ENCODE measurements around the gene OR5H2. TPM values are rescaled to one million over a fixed set of nuclear protein-coding genes. Genes with fewer than 3 reads are reported as not detected.
"Not testable (repeated sequence)": the region's sequence is repeated elsewhere in the genome, so short reads cannot be mapped to it uniquely, and the experiment has no call there.

OR5H2 gene
- total RNA-seq, 4 donors from 2014 or later, result not detected

DNA sequence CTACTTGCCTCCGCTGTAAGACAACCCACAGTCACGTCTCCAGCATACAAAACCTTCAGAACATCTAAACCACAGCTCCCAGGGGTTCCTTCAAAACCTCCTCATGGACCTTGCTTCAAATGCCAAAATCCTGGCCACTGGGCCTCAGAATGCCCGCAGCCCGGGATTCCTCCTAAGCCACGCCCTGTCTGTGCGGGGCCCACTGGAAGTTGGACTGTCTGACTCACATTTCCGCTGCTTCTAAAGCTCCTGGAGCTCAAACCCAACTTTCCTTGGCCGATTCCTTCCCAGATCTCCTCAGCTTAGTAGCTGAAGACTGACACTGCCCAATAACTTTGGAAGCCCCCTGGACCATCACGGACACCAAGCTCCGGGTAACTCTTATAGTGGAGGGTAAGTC, 36.2 kb upstream of the OR5H2 start:
- DNase-seq (ENCODE audit: low spot score in 2 of 2), result no peak
- 97% methylated on average over 10 of the region's 10 CpGs for WGBS
- no peaks in the 10 kb centered on the region for H3K27me3 ChIP-seq
- no peak overlapping the region for H3K27ac ChIP-seq
- peaks cover 3% of the 10 kb centered on the region for H3K9me3 ChIP-seq
- no peaks in the 10 kb centered on the region for H3K36me3 ChIP-seq
- TF ChIP-seq, protein P1, sequence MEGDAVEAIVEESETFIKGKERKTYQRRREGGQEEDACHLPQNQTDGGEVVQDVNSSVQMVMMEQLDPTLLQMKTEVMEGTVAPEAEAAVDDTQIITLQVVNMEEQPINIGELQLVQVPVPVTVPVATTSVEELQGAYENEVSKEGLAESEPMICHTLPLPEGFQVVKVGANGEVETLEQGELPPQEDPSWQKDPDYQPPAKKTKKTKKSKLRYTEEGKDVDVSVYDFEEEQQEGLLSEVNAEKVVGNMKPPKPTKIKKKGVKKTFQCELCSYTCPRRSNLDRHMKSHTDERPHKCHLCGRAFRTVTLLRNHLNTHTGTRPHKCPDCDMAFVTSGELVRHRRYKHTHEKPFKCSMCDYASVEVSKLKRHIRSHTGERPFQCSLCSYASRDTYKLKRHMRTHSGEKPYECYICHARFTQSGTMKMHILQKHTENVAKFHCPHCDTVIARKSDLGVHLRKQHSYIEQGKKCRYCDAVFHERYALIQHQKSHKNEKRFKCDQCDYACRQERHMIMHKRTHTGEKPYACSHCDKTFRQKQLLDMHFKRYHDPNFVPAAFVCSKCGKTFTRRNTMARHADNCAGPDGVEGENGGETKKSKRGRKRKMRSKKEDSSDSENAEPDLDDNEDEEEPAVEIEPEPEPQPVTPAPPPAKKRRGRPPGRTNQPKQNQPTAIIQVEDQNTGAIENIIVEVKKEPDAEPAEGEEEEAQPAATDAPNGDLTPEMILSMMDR (IDR thresholded peaks at IDR 0.05), result no peak
- TF ChIP-seq EP300 (IDR thresholded peaks at IDR 0.05), result no peak
- no peak for TF ChIP-seq POLR2AphosphoS5 (IDR thresholded peaks at IDR 0.05)
- TF ChIP-seq POLR2A (IDR thresholded peaks at IDR 0.05), result no peak
- no peak overlapping the region for H3K4me3 ChIP-seq
- no peaks in the 10 kb centered on the region for H3K4me1 ChIP-seq

DNA sequence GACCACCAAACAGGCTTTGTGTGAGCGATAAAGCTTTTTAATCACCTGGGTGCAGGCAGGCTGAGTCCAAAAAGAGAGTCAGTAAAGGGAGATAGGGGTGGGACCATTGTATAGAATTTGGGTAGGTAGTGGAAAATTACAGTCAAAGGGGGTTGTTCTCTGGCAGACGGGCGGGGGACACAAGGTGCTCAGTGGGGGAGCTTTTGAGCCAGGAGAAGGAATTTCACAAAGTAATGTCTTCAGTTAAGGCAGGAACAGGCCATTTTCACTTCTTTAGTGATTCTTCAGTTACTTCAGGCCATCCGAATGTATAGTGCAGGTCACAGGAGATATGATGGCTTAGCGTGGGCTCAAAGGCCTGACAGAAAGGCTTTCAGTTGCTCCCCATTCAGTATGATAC, 26.3 kb upstream of the OR5H2 start:
- H3K4me1 ChIP-seq; H3K4me3 ChIP-seq; H3K27ac ChIP-seq; DNase-seq (ENCODE audit: low spot score in 2 of 2); H3K36me3 ChIP-seq; H3K9me3 ChIP-seq; H3K27me3 ChIP-seq: not testable (repeated sequence)
- 74% methylated on average over 5 of the region's 5 CpGs for WGBS

DNA sequence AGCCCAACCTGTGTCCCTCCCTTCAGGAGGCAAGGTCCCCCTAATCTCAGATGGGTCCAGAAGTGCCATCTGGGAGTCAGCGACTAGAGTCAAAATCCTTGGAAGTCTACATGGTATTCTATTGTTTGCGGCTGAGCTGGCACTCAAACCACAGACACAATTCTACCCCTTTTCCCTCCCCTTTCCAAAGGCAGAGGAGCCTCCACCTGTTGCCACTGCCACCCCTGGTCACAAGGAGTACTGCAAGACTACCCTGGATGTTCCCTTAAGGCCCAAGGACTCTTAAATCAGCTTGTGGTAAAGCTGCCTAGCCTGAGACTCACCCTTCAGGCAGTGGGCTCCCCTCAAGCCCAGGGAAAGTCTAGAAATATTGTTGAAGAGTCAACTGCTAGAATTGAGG, 22.6 kb upstream of the OR5H2 start:
- Histone ChIP-seq H3K4me3 (no peak overlapping the region), H3K9me3 (no peaks in the 10 kb centered on the region), H3K27me3 (no peaks in the 10 kb centered on the region), H3K36me3 (no peaks in the 10 kb centered on the region), H3K4me1 (no peaks in the 10 kb centered on the region), H3K27ac (no peak overlapping the region)
- WGBS, result 57% methylated on average over 2 of the region's 2 CpGs
- TF ChIP-seq POLR2AphosphoS5 (IDR thresholded peaks at IDR 0.05) (no peak), EP300 (IDR thresholded peaks at IDR 0.05) (no peak), POLR2A (IDR thresholded peaks at IDR 0.05) (no peak)
- TF ChIP-seq, protein P1 (IDR thresholded peaks at IDR 0.05), result no peak
- no peak for DNase-seq (ENCODE audit: low spot score in 2 of 2)

DNA sequence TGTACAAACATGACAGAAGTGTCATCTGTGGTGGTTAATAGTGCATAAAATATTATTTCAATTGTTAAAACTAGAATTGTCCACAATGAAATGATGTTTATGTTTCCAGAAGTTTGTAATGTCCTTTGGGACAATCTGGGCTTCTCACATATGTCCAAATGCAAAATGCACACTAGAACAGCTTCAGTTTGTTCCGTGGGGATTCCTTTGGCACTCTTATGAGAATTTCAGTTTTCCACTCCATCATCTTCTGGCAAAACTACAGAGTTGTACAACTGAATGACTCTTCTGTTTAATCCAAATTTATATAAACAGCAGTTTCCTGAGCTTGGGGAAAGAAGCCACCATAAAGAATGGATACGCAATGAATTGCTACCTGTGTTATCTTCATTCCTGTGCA, 20.3 kb upstream of the OR5H2 start:
- DNase-seq (ENCODE audit: low spot score in 2 of 2), result no peak
- Histone ChIP-seq H3K9me3 (no peaks in the 10 kb centered on the region), H3K27me3 (no peaks in the 10 kb centered on the region), H3K36me3 (no peaks in the 10 kb centered on the region), H3K27ac (no peak overlapping the region), H3K4me1 (no peaks in the 10 kb centered on the region), H3K4me3 (no peak overlapping the region)
- WGBS, result 78% methylated on average over 2 of the region's 2 CpGs
- TF ChIP-seq EP300 (IDR thresholded peaks at IDR 0.05) (no peak), POLR2A (IDR thresholded peaks at IDR 0.05) (no peak), POLR2AphosphoS5 (IDR thresholded peaks at IDR 0.05) (no peak)
- TF ChIP-seq, protein P1 (IDR thresholded peaks at IDR 0.05), result no peak

DNA sequence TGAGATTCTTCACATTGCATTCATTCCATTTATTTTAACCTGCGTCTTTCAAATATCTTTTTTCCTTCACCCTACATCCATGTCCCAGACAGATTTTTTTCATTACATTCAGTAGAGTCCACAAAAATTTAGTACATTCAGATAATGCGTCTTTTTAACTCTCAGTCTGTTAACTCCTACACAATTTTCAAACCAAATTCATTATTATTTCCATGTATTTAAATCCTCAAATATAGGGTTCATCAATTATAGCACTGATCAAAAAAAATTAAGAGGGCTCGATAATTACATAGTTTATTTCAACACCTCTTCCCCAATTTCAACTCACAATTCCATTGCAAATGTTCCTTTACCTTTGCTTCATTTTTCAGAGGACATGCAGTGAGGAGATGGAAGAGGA, 18.4 kb upstream of the OR5H2 start, which contains the start of gene OR5H6:
Gene OR5H6, plus strand, starts transcription at position 301 of the 400 bp plus-strand sequence. Its CDS starts 89 bp downstream, at position 390.
- Histone ChIP-seq H3K4me1 (no peaks in the 10 kb centered on the region), H3K9me3 (no peaks in the 10 kb centered on the region), H3K4me3 (no peak within 1 kb of the TSS), H3K27me3 (no peaks in the 10 kb centered on the region), H3K27ac (no peak within 1 kb of the TSS), H3K36me3 (no peaks in the 10 kb centered on the region)
- TF ChIP-seq EP300 (IDR thresholded peaks at IDR 0.05) (no peak), POLR2AphosphoS5 (IDR thresholded peaks at IDR 0.05) (no peak), POLR2A (IDR thresholded peaks at IDR 0.05) (no peak)
- TF ChIP-seq, protein P1 (IDR thresholded peaks at IDR 0.05), result no peak
- 75% methylated on average over 3 of the region's 3 CpGs for WGBS
- no peak for DNase-seq (ENCODE audit: low spot score in 2 of 2)

DNA sequence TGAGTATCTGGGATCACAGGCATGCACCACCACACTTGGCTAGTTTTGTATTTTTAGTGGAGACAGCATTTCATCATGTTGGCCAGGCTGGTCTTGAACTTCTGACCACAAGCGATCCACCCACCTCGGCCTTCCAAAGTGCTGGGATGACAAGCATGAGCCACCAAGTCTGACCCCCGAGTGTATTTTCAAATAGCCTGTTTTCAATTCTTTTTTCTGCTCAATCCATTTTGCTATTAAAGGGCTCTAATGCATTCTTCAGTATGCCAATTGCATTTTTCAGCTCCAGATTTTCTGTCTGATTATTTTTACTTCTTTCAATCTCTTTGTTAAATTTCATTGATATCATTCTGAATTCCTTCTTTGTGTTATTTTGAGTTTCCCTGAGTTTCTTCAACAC, 12.5 kb upstream of the OR5H2 start:
- DNase-seq (ENCODE audit: low spot score in 2 of 2), result no peak
- H3K27ac ChIP-seq, result no peak overlapping the region
- peaks cover 4% of the 10 kb centered on the region for H3K9me3 ChIP-seq
- 77% methylated on average over 3 of the region's 3 CpGs for WGBS
- no peaks in the 10 kb centered on the region for H3K36me3 ChIP-seq
- no peak for TF ChIP-seq POLR2AphosphoS5 (IDR thresholded peaks at IDR 0.05)
- no peaks in the 10 kb centered on the region for H3K27me3 ChIP-seq
- no peaks in the 10 kb centered on the region for H3K4me1 ChIP-seq
- H3K4me3 ChIP-seq, result no peak overlapping the region

All from suprapubic skin (tissue), 4 donors.